ENCODE data around the gene TUBB1. TPM values are rescaled to one million over a fixed set of nuclear protein-coding genes. Genes with fewer than 3 reads are reported as not detected.
A peak's percentile ranks its signal among the peaks of the same experiment; 100 is the strongest.

The TUBB1 gene
- total and polyA plus RNA-seq, 2 of the 13 experiments (the other 11 are each of a cell fraction or from before 2014, with no cell fraction given): 0.11 to 57.6 TPM

GRCh38 chr20:59006167-59006863, 12.9 kb upstream of the TUBB1 start (continued):
- TF ChIP-seq ZBTB33 (CRISPR knock-in tag; IDR thresholded peaks at IDR 0.05) (peak; percentile 86), HNF1B (CRISPR knock-in tag; IDR thresholded peaks at IDR 0.05) (no peak), ZNF800 (CRISPR knock-in tag; IDR thresholded peaks at IDR 0.05) (0 out of 2 replicates have a peak, but pooled peaks have one; percentile 23), DNMT1 (CRISPR knock-in tag; IDR thresholded peaks at IDR 0.05) (0 out of 2 replicates have a peak, but pooled peaks have one; percentile 48), AGO2 (optimal IDR thresholded peaks at IDR 0.05; ENCODE audit: low read depth, low read length) (peak; percentile 45), MED1 (CRISPR knock-in tag; IDR thresholded peaks at IDR 0.05) (peak; percentile 69; the same call in 1 of the 2 replicates), ZNF609 (CRISPR knock-in tag; IDR thresholded peaks at IDR 0.05; ENCODE audit: borderline replicate concordance) (peak; percentile 32; the same call in 1 of the 2 replicates), MYPOP (CRISPR knock-in tag; IDR thresholded peaks at IDR 0.05) (peak; percentile 52; the same call in 1 of the 2 replicates), ZNF556 (CRISPR knock-in tag; IDR thresholded peaks at IDR 0.05; ENCODE audit: borderline replicate concordance) (0 out of 2 replicates have a peak, but pooled peaks have one; percentile 12), ZMYM3 (CRISPR knock-in tag; IDR thresholded peaks at IDR 0.05) (0 out of 2 replicates have a peak, but pooled peaks have one; percentile 40), ZNF891 (CRISPR knock-in tag; IDR thresholded peaks at IDR 0.05) (no peak), PATZ1 (CRISPR knock-in tag; IDR thresholded peaks at IDR 0.05) (0 out of 2 replicates have a peak, but pooled peaks have one; percentile 21), ZBTB38 (CRISPR knock-in tag; IDR thresholded peaks at IDR 0.05) (peak; percentile 94)
